ENCODE results near the gene DHCR7.

- TF ChIP-seq, protein P1, sequence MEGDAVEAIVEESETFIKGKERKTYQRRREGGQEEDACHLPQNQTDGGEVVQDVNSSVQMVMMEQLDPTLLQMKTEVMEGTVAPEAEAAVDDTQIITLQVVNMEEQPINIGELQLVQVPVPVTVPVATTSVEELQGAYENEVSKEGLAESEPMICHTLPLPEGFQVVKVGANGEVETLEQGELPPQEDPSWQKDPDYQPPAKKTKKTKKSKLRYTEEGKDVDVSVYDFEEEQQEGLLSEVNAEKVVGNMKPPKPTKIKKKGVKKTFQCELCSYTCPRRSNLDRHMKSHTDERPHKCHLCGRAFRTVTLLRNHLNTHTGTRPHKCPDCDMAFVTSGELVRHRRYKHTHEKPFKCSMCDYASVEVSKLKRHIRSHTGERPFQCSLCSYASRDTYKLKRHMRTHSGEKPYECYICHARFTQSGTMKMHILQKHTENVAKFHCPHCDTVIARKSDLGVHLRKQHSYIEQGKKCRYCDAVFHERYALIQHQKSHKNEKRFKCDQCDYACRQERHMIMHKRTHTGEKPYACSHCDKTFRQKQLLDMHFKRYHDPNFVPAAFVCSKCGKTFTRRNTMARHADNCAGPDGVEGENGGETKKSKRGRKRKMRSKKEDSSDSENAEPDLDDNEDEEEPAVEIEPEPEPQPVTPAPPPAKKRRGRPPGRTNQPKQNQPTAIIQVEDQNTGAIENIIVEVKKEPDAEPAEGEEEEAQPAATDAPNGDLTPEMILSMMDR (IDR thresholded peaks at IDR 0.05) = no peak
- no peak for TF ChIP-seq POLR2A (IDR thresholded peaks at IDR 0.05)
These were observed 51.6 kb downstream of the DHCR7 start for GRCh38 chr11:71396548-71397123.
